ENCODE measurements around the gene C1S. TPM values are rescaled to one million over a fixed set of nuclear protein-coding genes. Genes with fewer than 3 reads are reported as not detected.
"Not testable (repeated sequence)": the region's sequence is repeated elsewhere in the genome, so short reads cannot be mapped to it uniquely, and the experiment has no call there.

C1S gene
- total and polyA plus RNA-seq, 12 donors: 51.5 to 582 (median 231) TPM

DNA sequence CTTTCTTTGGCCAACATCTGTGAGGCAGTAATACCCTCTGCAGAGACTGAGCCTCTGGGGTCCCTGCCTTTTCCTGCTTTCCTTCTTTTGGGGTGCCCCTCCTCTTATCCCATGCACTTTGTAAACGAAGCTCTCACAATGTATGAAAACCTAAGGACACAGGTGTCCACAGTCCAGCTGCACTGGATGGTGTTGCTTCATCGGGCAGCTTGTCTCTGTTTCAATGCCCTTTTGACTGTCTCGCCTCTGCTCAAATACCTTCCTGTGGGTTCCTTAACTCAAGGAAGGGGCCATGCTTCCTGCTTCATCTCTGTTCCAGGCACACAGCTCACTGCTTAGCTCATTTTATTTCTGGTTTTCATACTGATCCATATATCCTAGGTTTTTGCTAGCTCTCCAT, 42.1 kb downstream of the C1S start:
- TF ChIP-seq, protein P1, sequence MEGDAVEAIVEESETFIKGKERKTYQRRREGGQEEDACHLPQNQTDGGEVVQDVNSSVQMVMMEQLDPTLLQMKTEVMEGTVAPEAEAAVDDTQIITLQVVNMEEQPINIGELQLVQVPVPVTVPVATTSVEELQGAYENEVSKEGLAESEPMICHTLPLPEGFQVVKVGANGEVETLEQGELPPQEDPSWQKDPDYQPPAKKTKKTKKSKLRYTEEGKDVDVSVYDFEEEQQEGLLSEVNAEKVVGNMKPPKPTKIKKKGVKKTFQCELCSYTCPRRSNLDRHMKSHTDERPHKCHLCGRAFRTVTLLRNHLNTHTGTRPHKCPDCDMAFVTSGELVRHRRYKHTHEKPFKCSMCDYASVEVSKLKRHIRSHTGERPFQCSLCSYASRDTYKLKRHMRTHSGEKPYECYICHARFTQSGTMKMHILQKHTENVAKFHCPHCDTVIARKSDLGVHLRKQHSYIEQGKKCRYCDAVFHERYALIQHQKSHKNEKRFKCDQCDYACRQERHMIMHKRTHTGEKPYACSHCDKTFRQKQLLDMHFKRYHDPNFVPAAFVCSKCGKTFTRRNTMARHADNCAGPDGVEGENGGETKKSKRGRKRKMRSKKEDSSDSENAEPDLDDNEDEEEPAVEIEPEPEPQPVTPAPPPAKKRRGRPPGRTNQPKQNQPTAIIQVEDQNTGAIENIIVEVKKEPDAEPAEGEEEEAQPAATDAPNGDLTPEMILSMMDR (IDR thresholded peaks at IDR 0.05): no peak
- TF ChIP-seq POLR2A (IDR thresholded peaks at IDR 0.05): no peak
- intact Hi-C loops (cut with DNase I): no loop called here
- no peak overlapping the region for H3K4me3 ChIP-seq
- peaks cover 0 to 38% of the 10 kb centered on the region in 2 donors for H3K36me3 ChIP-seq (replicated peaks in 1 of 2)
- 75 to 84% (median 80%) methylated on average over 3 of the region's 3 CpGs for WGBS, 4 donors
- DNase-seq: no peak
- H3K9me3 ChIP-seq (replicated peaks in 1 of 3): no peaks in the 10 kb centered on the region
- peaks cover 11 to 40% of the 10 kb centered on the region in 2 donors for H3K4me1 ChIP-seq (replicated peaks in 1 of 2)
- no peaks in the 10 kb centered on the region for H3K27me3 ChIP-seq
- peak overlapping the region in 1 of 5 donors; percentile 78 for H3K27ac ChIP-seq

DNA sequence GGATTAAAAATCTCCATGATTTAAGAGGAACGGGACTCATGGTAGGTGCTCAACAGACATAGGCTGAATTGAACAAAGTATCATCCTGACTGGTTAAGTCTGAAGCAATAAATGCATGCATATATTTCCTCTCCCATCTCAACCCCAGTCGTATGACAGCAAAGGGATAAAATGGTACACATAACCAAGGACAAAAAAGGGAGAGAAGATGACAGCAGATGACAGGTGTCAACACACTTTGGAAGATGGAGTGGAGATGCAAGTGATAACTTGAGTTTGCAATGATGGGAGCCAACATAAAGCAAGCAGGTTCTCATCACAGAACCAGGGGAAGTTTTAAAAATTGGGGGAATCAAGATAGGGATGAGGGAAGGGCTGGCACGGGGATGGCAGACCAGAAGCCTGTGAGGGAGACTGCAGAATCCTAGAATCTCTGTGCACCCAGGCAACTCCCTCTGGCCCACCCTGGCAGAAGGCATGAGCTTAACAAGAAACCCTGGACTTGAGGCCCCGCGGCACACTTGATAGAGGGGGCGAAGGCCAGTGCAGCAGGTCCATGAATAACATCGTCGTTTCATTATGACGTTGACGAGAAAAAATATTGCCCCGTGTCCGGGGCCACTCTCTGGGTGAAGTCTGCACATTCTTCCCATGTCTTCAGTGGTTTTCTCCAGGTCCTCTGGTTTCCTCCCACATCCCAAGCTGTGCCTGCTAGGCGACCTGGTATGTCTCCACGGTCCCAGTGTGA, 43.5 kb downstream of the C1S start:
- Histone ChIP-seq H3K27me3 (no peaks in the 10 kb centered on the region), H3K36me3 (replicated peaks in 1 of 2) (peaks cover 0 to 26% of the 10 kb centered on the region in 2 donors)
- 89 to 91% (median 90%) methylated on average over 14 of the region's 14 CpGs for WGBS, 4 donors

GRCh38 chr12:7106082-7106481, 45.6 kb downstream of the C1S start:
- intact Hi-C loops (cut with DNase I): no loop called here
- Histone ChIP-seq H3K4me3 (peak overlapping the region in 1 of 4 donors; percentile 74), H3K9me3 (replicated peaks in 1 of 3) (no peaks in the 10 kb centered on the region), H3K4me1 (replicated peaks in 1 of 2) (peaks cover 10 to 45% of the 10 kb centered on the region in 2 donors), H3K27me3 (no peaks in the 10 kb centered on the region), H3K36me3 (replicated peaks in 1 of 2) (peaks cover 0 to 10% of the 10 kb centered on the region in 2 donors), H3K27ac (no peak overlapping the region)
- WGBS, 4 donors: 83 to 97% (median 88%) methylated on average over 1 of the region's 1 CpG
- DNase-seq: no peak
- TF ChIP-seq POLR2A (IDR thresholded peaks at IDR 0.05): no peak
- TF ChIP-seq, protein P1 (IDR thresholded peaks at IDR 0.05): no peak

More for the DNA sequence above, 43.5 kb downstream of the C1S start:
- H3K4me3 ChIP-seq: no peak overlapping the region
- H3K27ac ChIP-seq: peak overlapping the region in 1 of 5 donors; percentile 12
- intact Hi-C loops (cut with DNase I): no loop called here
- no peak for TF ChIP-seq POLR2A (IDR thresholded peaks at IDR 0.05)
- TF ChIP-seq, protein P1 (IDR thresholded peaks at IDR 0.05): no peak
- DNase-seq: no peak
- H3K9me3 ChIP-seq (replicated peaks in 1 of 3): no peaks in the 10 kb centered on the region
- H3K4me1 ChIP-seq (replicated peaks in 1 of 2): peaks cover 11 to 45% of the 10 kb centered on the region in 2 donors

DNA sequence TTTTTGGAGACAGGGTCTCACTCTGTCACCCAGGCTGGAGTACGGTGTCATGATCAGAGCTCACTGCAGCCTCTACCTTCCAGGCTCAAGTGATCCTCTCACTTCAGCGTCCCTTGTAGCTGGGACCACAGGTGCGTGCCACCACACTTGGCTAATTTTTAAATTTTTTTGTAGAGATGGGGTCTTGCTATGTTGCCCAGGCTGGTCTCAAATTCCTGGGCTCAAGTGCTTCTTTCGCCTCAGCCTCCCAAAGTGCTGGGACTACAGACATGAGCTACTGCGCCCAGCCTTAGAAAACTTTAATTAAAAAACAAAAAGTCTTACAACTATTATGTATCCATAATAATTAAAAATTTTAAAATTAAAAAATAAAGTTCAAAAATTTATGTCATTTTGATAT, 46.7 kb downstream of the C1S start:
- intact Hi-C loops (cut with DNase I); H3K9me3 ChIP-seq (replicated peaks in 1 of 3); DNase-seq; H3K27me3 ChIP-seq: not testable (repeated sequence)
- Histone ChIP-seq H3K27ac (peak overlapping the region in 2 of 5 donors; percentile 16 to 98), H3K4me3 (peak overlapping the region in 1 of 4 donors; percentile 74), H3K36me3 (replicated peaks in 1 of 2) (peaks cover 0 to 10% of the 10 kb centered on the region in 2 donors), H3K4me1 (replicated peaks in 1 of 2) (peaks cover 0 to 36% of the 10 kb centered on the region in 2 donors)
- WGBS, 4 donors: 96 to 100% (median 98%) methylated on average over 5 of the region's 5 CpGs

Data from adrenal gland (tissue), 12 donors.